Mucosa of stomach (tissue), 1 donor: ENCODE results near the gene TTC39A.
"Not testable (repeated sequence)": the region's sequence is repeated elsewhere in the genome, so short reads cannot be mapped to it uniquely, and the experiment has no call there.

Source experiments
- H3K27me3 ChIP-seq: one replicate; pipeline ENCODE4 v1.7.0; 2013; ENCODE audit warnings: mild to moderate bottlenecking, low read length; ENCODE audit not compliant: control insufficient read depth, insufficient read depth
- H3K36me3 ChIP-seq: one replicate; pipeline ENCODE4 v1.7.0; 2013; ENCODE audit warnings: low read length; ENCODE audit not compliant: control insufficient read depth, insufficient read depth
- H3K4me1 ChIP-seq: one replicate; pipeline ENCODE4 v1.7.0; 2013; ENCODE audit warnings: mild to moderate bottlenecking, low read length; ENCODE audit not compliant: control insufficient read depth, insufficient read depth
- H3K4me3 ChIP-seq: one replicate; pipeline ENCODE4 v1.7.0; 2013; ENCODE audit warnings: low read length
- H3K9ac ChIP-seq: one replicate; pipeline ENCODE4 v1.7.0; 2013; ENCODE audit warnings: mild to moderate bottlenecking, low read length, moderate library complexity
- H3K9me3 ChIP-seq: one replicate; pipeline ENCODE4 v1.7.0; 2013; ENCODE audit warnings: mild to moderate bottlenecking, low read length, moderate library complexity; ENCODE audit not compliant: control insufficient read depth
- donor health status: Pancreatic carcinoma.

Gene TTC39A

GRCh38 chr1:51266791-51267190 lies 63.6 kb downstream of the TTC39A start:
- no peaks in the 10 kb centered on the region for H3K9me3 ChIP-seq
- H3K36me3 ChIP-seq = no peaks in the 10 kb centered on the region
- no peaks in the 10 kb centered on the region for H3K27me3 ChIP-seq
- no peaks in the 10 kb centered on the region for H3K4me1 ChIP-seq
- no peak overlapping the region for H3K9ac ChIP-seq
- no peak overlapping the region for H3K4me3 ChIP-seq

- Histone ChIP-seq H3K36me3 (no peaks in the 10 kb centered on the region), H3K9ac (no peak overlapping the region), H3K4me3 (no peak overlapping the region), H3K27me3 (no peaks in the 10 kb centered on the region), H3K4me1 (peaks cover 4% of the 10 kb centered on the region), H3K9me3 (no peaks in the 10 kb centered on the region)
These were observed 64.2 kb downstream of the TTC39A start for GRCh38 chr1:51266181-51266580.

- H3K4me3 ChIP-seq = no peak overlapping the region
- no peaks in the 10 kb centered on the region for H3K9me3 ChIP-seq
- H3K9ac ChIP-seq = no peak overlapping the region
- H3K36me3 ChIP-seq = no peaks in the 10 kb centered on the region
- no peaks in the 10 kb centered on the region for H3K27me3 ChIP-seq
- peaks cover 4% of the 10 kb centered on the region for H3K4me1 ChIP-seq
These were observed 64.7 kb downstream of the TTC39A start for GRCh38 chr1:51265618-51266017.

GRCh38 chr1:51264451-51264850 lies 65.9 kb downstream of the TTC39A start:
- no peaks in the 10 kb centered on the region for H3K9me3 ChIP-seq
- H3K9ac ChIP-seq = no peak overlapping the region
- no peak overlapping the region for H3K4me3 ChIP-seq
- H3K27me3 ChIP-seq = no peaks in the 10 kb centered on the region
- peaks cover 4% of the 10 kb centered on the region for H3K4me1 ChIP-seq
- no peaks in the 10 kb centered on the region for H3K36me3 ChIP-seq

- Histone ChIP-seq H3K36me3 (no peaks in the 10 kb centered on the region), H3K27me3 (no peaks in the 10 kb centered on the region), H3K4me1 (peaks cover 4% of the 10 kb centered on the region), H3K4me3 (no peak overlapping the region), H3K9me3 (no peaks in the 10 kb centered on the region), H3K9ac (no peak overlapping the region)
These were observed 67.0 kb downstream of the TTC39A start for GRCh38 chr1:51263147-51263877.

- H3K27me3 ChIP-seq = no peaks in the 10 kb centered on the region
- no peaks in the 10 kb centered on the region for H3K4me1 ChIP-seq
- no peaks in the 10 kb centered on the region for H3K36me3 ChIP-seq
- no peak overlapping the region for H3K4me3 ChIP-seq
- H3K9ac ChIP-seq = no peak overlapping the region
- no peaks in the 10 kb centered on the region for H3K9me3 ChIP-seq
These were observed 75.0 kb downstream of the TTC39A start for GRCh38 chr1:51255331-51255730.

GRCh38 chr1:51253691-51254090 lies 76.7 kb downstream of the TTC39A start:
- H3K4me3 ChIP-seq = no peak overlapping the region
- H3K9ac ChIP-seq = no peak overlapping the region
- no peaks in the 10 kb centered on the region for H3K9me3 ChIP-seq
- H3K4me1 ChIP-seq = no peaks in the 10 kb centered on the region
- no peaks in the 10 kb centered on the region for H3K36me3 ChIP-seq
- H3K27me3 ChIP-seq = no peaks in the 10 kb centered on the region

- no peaks in the 10 kb centered on the region for H3K27me3 ChIP-seq
- H3K9me3 ChIP-seq = no peaks in the 10 kb centered on the region
- no peak overlapping the region for H3K9ac ChIP-seq
- H3K4me3 ChIP-seq = no peak overlapping the region
- peaks cover 4% of the 10 kb centered on the region for H3K4me1 ChIP-seq
- H3K36me3 ChIP-seq = no peaks in the 10 kb centered on the region
These were observed 78.0 kb downstream of the TTC39A start for GRCh38 chr1:51252366-51252765.

- H3K4me3 ChIP-seq, H3K9ac ChIP-seq, H3K36me3 ChIP-seq, H3K27me3 ChIP-seq, H3K9me3 ChIP-seq: not testable (repeated sequence)
- peaks cover 11% of the 10 kb centered on the region for H3K4me1 ChIP-seq
These were observed 79.2 kb downstream of the TTC39A start for GRCh38 chr1:51251165-51251564.

- not testable (repeated sequence) for H3K4me3 ChIP-seq, H3K27me3 ChIP-seq, H3K9me3 ChIP-seq, H3K36me3 ChIP-seq, H3K9ac ChIP-seq
- H3K4me1 ChIP-seq = peaks cover 11% of the 10 kb centered on the region
These were observed 79.6 kb downstream of the TTC39A start for GRCh38 chr1:51250729-51251128.

- peaks cover 11% of the 10 kb centered on the region for H3K4me1 ChIP-seq
- no peaks in the 10 kb centered on the region for H3K9me3 ChIP-seq
These were observed 80.9 kb downstream of the TTC39A start for GRCh38 chr1:51249445-51249844.

GRCh38 chr1:51247499-51247898 lies 82.9 kb downstream of the TTC39A start:
- Histone ChIP-seq H3K27me3 (no peaks in the 10 kb centered on the region), H3K4me1 (peaks cover 11% of the 10 kb centered on the region), H3K4me3 (no peak overlapping the region), H3K9me3 (no peaks in the 10 kb centered on the region), H3K36me3 (no peaks in the 10 kb centered on the region), H3K9ac (no peak overlapping the region)

More at GRCh38 chr1:51249445-51249844, 80.9 kb downstream of the TTC39A start:
- Histone ChIP-seq H3K9ac (no peak overlapping the region), H3K4me3 (no peak overlapping the region), H3K27me3 (no peaks in the 10 kb centered on the region), H3K36me3 (no peaks in the 10 kb centered on the region)

- H3K36me3 ChIP-seq = no peaks in the 10 kb centered on the region
- no peak overlapping the region for H3K4me3 ChIP-seq
- H3K27me3 ChIP-seq = no peaks in the 10 kb centered on the region
- H3K4me1 ChIP-seq = peaks cover 11% of the 10 kb centered on the region
- H3K9me3 ChIP-seq = no peaks in the 10 kb centered on the region
- H3K9ac ChIP-seq = no peak overlapping the region
These were observed 83.3 kb downstream of the TTC39A start for GRCh38 chr1:51247022-51247421.
